ENCODE results near the gene SUN3. TPM values are rescaled to one million over a fixed set of nuclear protein-coding genes. Genes with fewer than 3 reads are reported as not detected.

SUN3 gene
- total and polyA plus RNA-seq, 2 of the 8 experiments (the other 6 are each of a cell fraction or from before 2014, with no cell fraction given), result not detected

DNA sequence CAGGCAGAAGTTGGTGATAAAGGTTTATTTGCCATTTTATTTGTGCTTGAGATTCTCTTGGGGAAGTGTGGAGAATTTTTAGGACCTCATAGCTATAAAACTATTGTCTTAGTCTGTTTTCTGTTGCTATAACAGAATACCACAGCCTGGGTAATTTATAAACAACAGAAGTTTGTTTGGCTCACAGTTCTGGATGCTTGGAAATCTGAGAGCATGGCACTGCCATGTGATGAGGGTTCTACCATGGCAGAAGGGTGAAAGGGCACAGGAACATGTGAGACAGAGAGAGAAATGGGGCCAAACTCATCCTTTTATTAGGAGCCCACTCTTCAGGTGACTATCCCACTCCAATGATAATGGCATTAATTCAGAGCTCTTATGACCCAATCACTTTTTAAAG, 12.3 kb downstream of the SUN3 start (continued):
- TF ChIP-seq GABPA (IDR thresholded peaks at IDR 0.05; ENCODE audit: borderline replicate concordance, insufficient read depth, low read length), result no peak

Data from H1 (cell line).